WTC11 (cell line): ENCODE results near the gene SRSF9. TPM values are rescaled to one million over a fixed set of nuclear protein-coding genes. Genes with fewer than 3 reads are reported as not detected.
A peak's percentile ranks its signal among the peaks of the same experiment; 100 is the strongest.

Experiments
- ATAC-seq: fragments of 200-7000 bp; cut with Tn5 transposase; 2 replicates; pipeline ENCODE4 v1.10.0; 2021; ENCODE audit warnings: mild to moderate bottlenecking, moderate library complexity
- CTCF ChIA-PET: fragments of 300-600 bp; sonication (Branson Sonifier 250); formaldehyde crosslinking; loops from one replicate; lab custom pipeline; 2021; ENCODE audit warnings: antibody characterized with exemption; lab: Charles Lee
- POLR2A ChIA-PET: fragments of 350-600 bp; sonication (Branson Sonifier 250); formaldehyde crosslinking; loops from one replicate; lab custom pipeline; 2021; ENCODE audit warnings: antibody characterized with exemption; lab: Charles Lee
- DNase-seq: peaks from one replicate; pipeline ENCODE4 v3.0.0; 2021; ENCODE audit warnings: low spot score
- H3K27ac Mint-ChIP-seq: 2 replicates; pipeline ENCODE4 v1.8.0; 2021; ENCODE audit warnings: mixed read lengths
- H3K27me3 Mint-ChIP-seq: 2 replicates; pipeline ENCODE4 v1.8.0; 2021; ENCODE audit warnings: low read depth, mild to moderate bottlenecking, moderate library complexity, mixed read lengths
- H3K36me3 Mint-ChIP-seq: 2 replicates; pipeline ENCODE4 v1.8.0; 2021; ENCODE audit warnings: mixed read lengths
- H3K4me1 Mint-ChIP-seq: 2 replicates; pipeline ENCODE4 v1.8.0; 2022; ENCODE audit warnings: mixed read lengths
- H3K4me3 Mint-ChIP-seq: 2 replicates; pipeline ENCODE4 v1.8.0; 2021; ENCODE audit warnings: mild to moderate bottlenecking, moderate library complexity, mixed read lengths
- H3K9me3 Mint-ChIP-seq: 2 replicates; pipeline ENCODE4 v1.8.0; 2021; ENCODE audit warnings: mixed read lengths
- EMX1 ChIP-seq: fragments of 250-450 bp; sonication (Bioruptor Pico); IDR thresholded peaks from 2 replicates; pipeline ENCODE4 v1.8.0; 2021; ENCODE audit warnings: mild to moderate bottlenecking
- FOXJ3 ChIP-seq: sonication (generic); formaldehyde crosslinking; IDR thresholded peaks from 2 replicates; pipeline ENCODE4 v1.9.0; 2021; ENCODE audit warnings: missing genetic modification reagents, mild to moderate bottlenecking, borderline replicate concordance
- JAZF1 ChIP-seq: fragments of 250-450 bp; sonication (Bioruptor Pico); IDR thresholded peaks from 2 replicates; pipeline ENCODE4 v1.9.0; 2021; ENCODE audit warnings: moderate library complexity, mild to moderate bottlenecking, inconsistent platforms
- MAX ChIP-seq: sonication (generic); formaldehyde crosslinking; IDR thresholded peaks from 2 replicates; pipeline ENCODE4 v1.8.0; 2022; ENCODE audit warnings: mild to moderate bottlenecking, missing genetic modification reagents
- NFE2L1 ChIP-seq: sonication (generic); formaldehyde crosslinking; IDR thresholded peaks from 2 replicates; pipeline ENCODE4 v1.8.1; 2023; ENCODE audit warnings: missing genetic modification reagents
- NR1H2 ChIP-seq: sonication (generic); formaldehyde crosslinking; IDR thresholded peaks from 2 replicates; pipeline ENCODE4 v1.9.0; 2021; ENCODE audit warnings: mild to moderate bottlenecking, moderate library complexity, missing genetic modification reagents
- SMAD3 ChIP-seq: sonication (generic); formaldehyde crosslinking; IDR thresholded peaks from 2 replicates; pipeline ENCODE4 v1.8.0; 2022; ENCODE audit warnings: missing genetic modification reagents, mild to moderate bottlenecking, borderline replicate concordance
- SOX15 ChIP-seq: fragments of 250-450 bp; sonication (Bioruptor Pico); IDR thresholded peaks from 2 replicates; pipeline ENCODE4 v1.9.0; 2021; ENCODE audit warnings: mild to moderate bottlenecking
- USF1 ChIP-seq: sonication (generic); formaldehyde crosslinking; IDR thresholded peaks from 2 replicates; pipeline ENCODE4 v1.8.0; 2022; ENCODE audit warnings: mild to moderate bottlenecking, missing genetic modification reagents
- USF2 ChIP-seq: sonication (generic); formaldehyde crosslinking; IDR thresholded peaks from 2 replicates; pipeline ENCODE4 v1.8.1; 2023; ENCODE audit warnings: mild to moderate bottlenecking, missing genetic modification reagents, moderate library complexity
- ZMAT4 ChIP-seq: fragments of 250-450 bp; sonication (Bioruptor Pico); IDR thresholded peaks from 2 replicates; pipeline ENCODE4 v1.9.0; 2021; ENCODE audit warnings: mild to moderate bottlenecking
- ZNF138 ChIP-seq: sonication (generic); formaldehyde crosslinking; conservative IDR thresholded peaks from 2 replicates; pipeline ENCODE4 v1.8.1; 2022; ENCODE audit warnings: mild to moderate bottlenecking, moderate library complexity, missing genetic modification reagents
- ZNF219 ChIP-seq: sonication (generic); formaldehyde crosslinking; IDR thresholded peaks from 2 replicates; pipeline ENCODE4 v1.8.0; 2023; ENCODE audit warnings: missing genetic modification reagents, mild to moderate bottlenecking, borderline replicate concordance
- ZNF317 ChIP-seq: sonication (generic); formaldehyde crosslinking; IDR thresholded peaks from 2 replicates; pipeline ENCODE4 v1.8.1; 2023; ENCODE audit warnings: low read depth, mild to moderate bottlenecking, moderate library complexity, missing genetic modification reagents, borderline replicate concordance
- ZNF532 ChIP-seq: fragments of 250-450 bp; sonication (Bioruptor Pico); IDR thresholded peaks from 2 replicates; pipeline ENCODE4 v1.9.0; 2021; ENCODE audit warnings: mild to moderate bottlenecking, borderline replicate concordance
- ZNF671 ChIP-seq: fragments of 250-450 bp; sonication (Bioruptor Pico); IDR thresholded peaks from 2 replicates; pipeline ENCODE4 v1.8.0; 2021; ENCODE audit warnings: mild to moderate bottlenecking
- total RNA-seq: library from RNA; stranded (reverse); gene quantifications from 3 replicates; pipeline ENCODE4 v1.2.3, GENCODE V29; 2021
- TF ChIP-seq, protein P1 (sequence below): sonication (generic); formaldehyde crosslinking; IDR thresholded peaks from 2 replicates; pipeline ENCODE4 v1.8.0; 2023; ENCODE audit warnings: mild to moderate bottlenecking, missing genetic modification reagents

Gene SRSF9
- total RNA-seq, 1 experiment from 2014 or later, result 286 TPM

- ChIA-PET CTCF (interaction anchor here (0.8 to 1.1 kb wide), 2 partner anchors 10 to 16 kb away, joined by 3 to 5 read pairs; partner anchors contain the start of genes DYNLL1 and SRSF9), POLR2A (interaction anchor here (1.0 to 1.5 kb wide), 2 partner anchors 16 to 50 kb away, joined by 3 to 9 read pairs; partner anchors contain the start of gene DYNLL1)
- ATAC-seq (no peak), DNase-seq (no peak)
- H3K27ac Mint-ChIP-seq, result peak overlapping the region; percentile 55
- H3K4me3 Mint-ChIP-seq, result no peak overlapping the region
- H3K36me3 Mint-ChIP-seq, result no peaks in the 10 kb centered on the region
- no peak for TF ChIP-seq NR1H2 (CRISPR knock-in tag)
- no peak for TF ChIP-seq ZNF219
- TF ChIP-seq EMX1 (CRISPR knock-in tag), result no peak
- TF ChIP-seq ZMAT4 (CRISPR knock-in tag), result no peak
- TF ChIP-seq ZNF671 (CRISPR knock-in tag), result no peak
- no peak for TF ChIP-seq JAZF1
- TF ChIP-seq NFE2L1 (CRISPR knock-in tag), result no peak
- no peak for TF ChIP-seq SMAD3 (CRISPR knock-in tag)
- TF ChIP-seq USF1 (CRISPR knock-in tag), result no peak
- TF ChIP-seq, protein P1, sequence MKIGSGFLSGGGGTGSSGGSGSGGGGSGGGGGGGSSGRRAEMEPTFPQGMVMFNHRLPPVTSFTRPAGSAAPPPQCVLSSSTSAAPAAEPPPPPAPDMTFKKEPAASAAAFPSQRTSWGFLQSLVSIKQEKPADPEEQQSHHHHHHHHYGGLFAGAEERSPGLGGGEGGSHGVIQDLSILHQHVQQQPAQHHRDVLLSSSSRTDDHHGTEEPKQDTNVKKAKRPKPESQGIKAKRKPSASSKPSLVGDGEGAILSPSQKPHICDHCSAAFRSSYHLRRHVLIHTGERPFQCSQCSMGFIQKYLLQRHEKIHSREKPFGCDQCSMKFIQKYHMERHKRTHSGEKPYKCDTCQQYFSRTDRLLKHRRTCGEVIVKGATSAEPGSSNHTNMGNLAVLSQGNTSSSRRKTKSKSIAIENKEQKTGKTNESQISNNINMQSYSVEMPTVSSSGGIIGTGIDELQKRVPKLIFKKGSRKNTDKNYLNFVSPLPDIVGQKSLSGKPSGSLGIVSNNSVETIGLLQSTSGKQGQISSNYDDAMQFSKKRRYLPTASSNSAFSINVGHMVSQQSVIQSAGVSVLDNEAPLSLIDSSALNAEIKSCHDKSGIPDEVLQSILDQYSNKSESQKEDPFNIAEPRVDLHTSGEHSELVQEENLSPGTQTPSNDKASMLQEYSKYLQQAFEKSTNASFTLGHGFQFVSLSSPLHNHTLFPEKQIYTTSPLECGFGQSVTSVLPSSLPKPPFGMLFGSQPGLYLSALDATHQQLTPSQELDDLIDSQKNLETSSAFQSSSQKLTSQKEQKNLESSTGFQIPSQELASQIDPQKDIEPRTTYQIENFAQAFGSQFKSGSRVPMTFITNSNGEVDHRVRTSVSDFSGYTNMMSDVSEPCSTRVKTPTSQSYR (CRISPR knock-in tag), result no peak
- no peaks in the 10 kb centered on the region for H3K9me3 Mint-ChIP-seq
- no peaks in the 10 kb centered on the region for H3K27me3 Mint-ChIP-seq
- H3K4me1 Mint-ChIP-seq, result peaks cover 6% of the 10 kb centered on the region
These were observed 10.7 kb upstream of the SRSF9 start for GRCh38 chr12:120480211-120480610.

DNA sequence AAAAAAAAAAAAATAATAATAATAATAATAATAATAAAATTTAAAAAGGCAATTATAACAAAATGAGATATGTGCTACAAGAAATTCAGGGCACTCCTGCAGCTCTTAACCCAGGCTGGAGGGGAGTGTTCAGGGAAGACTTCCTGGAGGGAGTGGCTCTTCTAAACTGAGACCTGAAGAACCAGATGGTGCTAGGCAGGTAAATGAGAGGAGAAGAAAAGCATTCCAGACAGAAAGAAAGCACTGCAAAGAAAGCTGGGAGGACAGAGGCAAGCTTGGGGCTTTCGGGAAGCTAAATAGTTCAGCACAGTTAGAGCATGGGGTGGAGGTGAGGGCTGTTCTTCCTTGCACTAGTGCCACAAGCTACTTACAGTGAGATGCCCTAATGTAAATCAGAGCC is 9.9 kb upstream of the SRSF9 start:
- Mint-ChIP-seq H3K27ac (peak overlapping the region; percentile 55; the same call in 1 of the 2 replicates), H3K4me1 (peaks cover 10% of the 10 kb centered on the region), H3K9me3 (no peaks in the 10 kb centered on the region), H3K4me3 (no peak overlapping the region), H3K27me3 (no peaks in the 10 kb centered on the region), H3K36me3 (no peaks in the 10 kb centered on the region)
- ATAC-seq, result peak; percentile 62
- DNase-seq, result no peak
- TF ChIP-seq SOX15 (CRISPR knock-in tag), result no peak
- no peak for TF ChIP-seq FOXJ3 (CRISPR knock-in tag)
- no peak for TF ChIP-seq ZNF532 (CRISPR knock-in tag)
- TF ChIP-seq USF2 (CRISPR knock-in tag), result no peak
- no peak for TF ChIP-seq ZNF317 (CRISPR knock-in tag)
- TF ChIP-seq ZNF138 (CRISPR knock-in tag), result no peak
- TF ChIP-seq MAX, result no peak
- CTCF ChIA-PET, result interaction anchor here (0.7 to 1.1 kb wide), 3 partner anchors 10 to 165 kb away, joined by 3 to 5 read pairs (median 3); partner anchors contain the start of genes DYNLL1 and SRSF9
- POLR2A ChIA-PET, result interaction anchor here (1.0 to 1.5 kb wide), 2 partner anchors 16 to 49 kb away, joined by 3 to 9 read pairs; partner anchors contain the start of gene DYNLL1
